NOMO-1 (cell line): Measurements from ENCODE around the gene RAB5A.
"Not testable (repeated sequence)": the region's sequence is repeated elsewhere in the genome, so short reads cannot be mapped to it uniquely, and the experiment has no call there.

ENCODE experiments used
- DNase-seq, 2 experiments: peaks; one replicate each; lab custom pipeline; 2025; ENCODE audit not compliant: unreplicated experiment in 2 of 2; lab: John Stamatoyannopoulos, UW

Gene RAB5A

DNA sequence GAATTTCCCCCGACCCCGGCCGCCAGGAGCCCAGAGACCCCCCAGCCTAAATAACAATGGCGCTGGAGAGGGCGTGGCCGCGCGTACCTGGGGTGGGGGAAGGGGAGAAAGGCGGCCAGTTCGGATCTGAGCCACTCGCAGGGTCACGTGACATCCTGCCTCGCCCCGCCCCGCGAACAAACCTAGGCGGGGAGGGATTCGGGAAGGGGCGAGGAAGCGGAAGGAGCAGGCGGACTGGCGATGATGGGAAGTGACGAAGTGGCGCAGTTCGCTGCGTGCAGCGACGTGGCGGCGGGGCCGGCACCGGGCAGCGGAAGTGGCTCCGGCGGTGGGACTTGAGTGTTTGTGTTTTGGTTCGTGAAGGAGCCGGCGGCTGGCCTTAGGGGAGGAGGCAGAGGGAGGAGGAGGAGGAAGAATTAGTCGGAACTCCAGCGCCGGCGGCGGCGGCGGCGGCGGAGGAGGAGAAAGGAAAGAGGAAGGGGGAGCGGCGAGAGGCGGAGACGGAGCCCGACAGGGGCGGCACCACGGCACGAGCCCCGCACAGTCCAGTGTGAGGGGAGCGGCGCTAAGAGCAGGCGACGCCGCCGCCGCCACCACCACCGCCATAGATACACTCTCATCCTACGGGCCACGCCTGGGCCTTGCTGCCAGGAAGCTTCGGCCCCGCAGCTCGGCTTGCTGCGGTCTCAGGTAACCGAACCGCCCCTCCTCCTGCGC, at the start of gene RAB5A:
TSS of gene RAB5A (plus strand) at position 266 of the 717 bp plus-strand sequence. CDS start 3,802 bp downstream, outside the sequence.
- DNase-seq: peak; percentile 97 to 99

GRCh38 chr3:19898721-19899120, 48.2 kb upstream of the RAB5A start:
- no peak for DNase-seq

DNA sequence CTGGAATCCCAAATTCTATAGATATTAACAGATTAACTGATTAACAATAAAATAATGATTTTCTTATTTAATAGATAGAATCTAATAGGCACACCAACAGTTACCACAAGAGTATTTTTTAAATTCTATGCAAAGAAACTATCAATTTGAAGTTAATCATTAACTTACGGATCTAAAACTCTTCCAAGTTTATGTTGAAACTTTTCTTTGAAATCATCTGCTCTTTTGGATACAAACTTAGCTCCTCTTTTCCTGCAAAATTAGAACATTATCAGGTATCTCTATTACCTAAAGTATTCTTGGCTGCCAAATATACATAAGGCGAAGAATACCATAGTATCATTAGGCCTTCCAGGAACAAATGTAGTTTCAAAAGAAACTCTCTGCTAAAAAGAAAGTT, 47.6 kb upstream of the RAB5A start:
- DNase-seq: no peak

GRCh38 chr3:19899833-19900232, 47.1 kb upstream of the RAB5A start:
- not testable (repeated sequence) for DNase-seq

DNA sequence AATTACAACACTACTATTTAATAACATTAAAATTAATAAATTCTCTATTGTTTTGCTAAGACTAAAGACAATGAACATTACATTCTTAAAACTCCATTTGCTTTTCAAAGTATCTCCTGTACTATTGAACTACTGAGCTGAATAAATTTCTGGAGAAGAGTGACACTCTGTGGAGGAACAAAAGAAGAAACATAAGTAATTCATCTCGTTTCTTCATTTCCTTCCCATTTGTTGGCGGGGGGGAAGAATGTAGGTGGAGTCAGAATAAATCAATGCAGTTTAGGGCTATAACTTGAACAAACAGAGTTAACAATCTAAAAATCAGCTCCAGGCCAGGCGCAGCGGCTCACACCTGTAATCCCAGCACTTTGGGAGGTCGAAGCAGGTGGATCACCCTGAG, 45.6 kb upstream of the RAB5A start:
- peak; percentile 18 to 68 for DNase-seq

GRCh38 chr3:19901918-19902317, 45.0 kb upstream of the RAB5A start:
- DNase-seq: peak; percentile 32 to 84

- DNase-seq: no peak
Measured at GRCh38 chr3:19903649-19904048, 43.2 kb upstream of the RAB5A start.

DNA sequence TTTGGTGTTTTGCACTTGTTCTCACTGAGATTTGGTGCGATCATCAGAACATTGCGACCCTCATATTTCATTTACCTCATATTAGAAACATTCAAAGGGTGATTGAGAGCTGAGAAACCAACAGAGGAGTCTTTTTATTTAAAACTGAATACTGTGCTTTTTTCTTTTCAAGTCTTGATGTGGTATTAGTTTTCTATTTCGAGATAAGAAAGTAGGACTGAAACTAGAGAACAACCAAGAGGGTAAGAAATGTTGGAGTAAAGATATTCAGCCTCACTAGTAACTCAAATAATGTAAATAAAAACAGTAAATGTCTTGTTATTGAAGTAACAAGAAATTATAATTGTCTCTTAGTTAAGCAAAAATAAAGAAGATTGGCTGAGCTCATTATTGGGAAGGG, 39.4 kb upstream of the RAB5A start:
- no peak for DNase-seq

GRCh38 chr3:19911452-19911851, 35.4 kb upstream of the RAB5A start:
- no peak for DNase-seq

DNA sequence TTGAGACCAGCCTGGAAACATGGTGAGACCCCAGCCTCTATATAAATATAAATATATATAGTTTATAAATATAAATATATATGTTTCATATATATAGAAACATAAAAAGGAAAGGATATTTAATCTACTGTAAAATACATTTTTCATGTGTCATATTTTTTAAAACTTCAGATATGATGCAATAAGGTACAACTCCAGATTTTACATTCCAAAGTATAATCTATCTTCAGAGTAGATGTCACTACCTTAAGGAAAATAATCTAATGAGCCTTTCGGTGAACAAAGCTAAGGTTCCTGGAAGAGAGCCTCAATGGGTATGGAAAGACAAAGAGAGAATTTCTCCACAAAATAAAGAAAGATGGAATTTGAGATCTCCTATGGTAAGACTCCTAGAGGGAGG, 29.7 kb upstream of the RAB5A start:
- DNase-seq: no peak

DNA sequence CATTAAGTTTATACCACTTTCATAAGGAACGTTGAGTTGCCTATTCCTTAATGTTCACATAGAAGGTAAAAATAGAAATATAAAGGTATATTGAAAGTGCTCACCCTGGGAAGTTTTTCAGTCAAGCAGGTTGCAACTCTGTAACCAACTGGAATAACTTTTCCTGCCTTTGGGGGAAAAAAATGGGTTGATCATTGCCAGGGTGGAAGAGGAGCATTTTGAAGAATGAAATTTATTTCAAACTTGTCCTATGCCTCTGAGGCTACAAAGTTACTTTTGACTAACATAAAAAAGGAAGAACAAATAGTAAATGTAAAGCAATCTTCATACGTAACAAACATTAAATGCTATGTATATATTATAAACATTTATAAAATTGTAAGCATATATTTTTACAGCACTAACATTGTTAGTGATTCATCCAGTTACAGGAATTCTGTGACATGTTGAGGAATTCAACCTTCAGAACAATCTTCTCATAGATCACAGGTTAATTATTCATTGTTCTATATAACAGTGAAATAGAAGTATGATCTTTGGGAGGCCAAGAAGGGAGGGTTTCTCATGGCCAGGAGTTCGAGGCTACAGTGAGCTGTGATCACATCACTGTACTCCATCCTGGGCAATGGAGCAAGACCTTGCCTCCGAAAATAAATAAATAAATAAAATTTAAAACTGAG, 26.4 kb upstream of the RAB5A start:
- no peak for DNase-seq

- DNase-seq: peak; percentile 59 to 71
Measured at GRCh38 chr3:19931180-19931692, 15.7 kb upstream of the RAB5A start.

GRCh38 chr3:19931767-19932188, 15.1 kb upstream of the RAB5A start:
- DNase-seq: peak; percentile 36 to 58

DNA sequence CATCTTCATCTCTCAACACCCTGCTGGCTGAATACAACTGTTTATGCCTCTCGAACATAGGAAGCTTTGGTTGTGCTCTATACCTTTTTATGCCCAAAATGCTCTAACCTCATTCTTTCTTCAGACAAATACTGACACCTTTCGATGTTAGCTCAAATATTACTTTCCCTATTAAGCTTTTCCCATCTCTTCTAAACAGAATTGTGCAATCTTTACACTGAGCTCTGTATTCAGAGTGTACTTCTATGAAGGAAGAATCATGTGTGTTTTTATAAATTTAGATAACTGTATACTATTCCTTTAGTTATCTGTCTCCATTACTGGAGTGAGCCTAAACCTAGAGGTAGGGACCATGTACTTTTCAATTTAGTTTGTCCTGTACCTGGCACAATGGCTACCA, 14.5 kb upstream of the RAB5A start:
- DNase-seq: no peak

DNA sequence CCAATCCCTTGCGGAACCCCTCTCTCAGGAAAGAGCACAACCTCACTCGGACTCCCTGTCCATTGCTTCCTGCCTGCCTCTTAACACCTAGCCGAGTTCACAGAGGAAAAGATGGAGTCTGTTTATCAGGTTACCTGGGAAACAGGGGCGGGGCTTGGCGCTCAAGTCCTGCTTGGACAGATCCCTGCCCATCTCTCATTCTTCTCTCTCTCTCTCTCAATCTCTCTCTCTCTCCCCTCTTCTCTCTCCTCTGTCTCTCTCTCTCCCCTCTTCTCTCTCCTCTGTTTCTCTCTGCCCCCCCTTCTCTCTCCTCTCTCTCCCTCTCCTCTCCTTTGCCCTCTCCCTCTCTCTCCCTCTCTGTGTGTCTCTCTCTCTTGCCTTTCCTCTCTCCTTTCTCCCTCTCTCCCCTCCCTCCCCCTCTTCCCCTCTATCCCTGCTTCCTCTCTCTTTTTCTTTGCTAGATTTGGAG, 12.8 kb upstream of the RAB5A start, which contains the start of gene EFHB:
TSS of gene EFHB (minus strand) at position 120 of the 469 bp plus-strand sequence. CDS start 199 bp downstream, outside the sequence.
- DNase-seq: no peak

GRCh38 chr3:19937459-19938294, 9.2 kb upstream of the RAB5A start:
- no peak for DNase-seq

DNA sequence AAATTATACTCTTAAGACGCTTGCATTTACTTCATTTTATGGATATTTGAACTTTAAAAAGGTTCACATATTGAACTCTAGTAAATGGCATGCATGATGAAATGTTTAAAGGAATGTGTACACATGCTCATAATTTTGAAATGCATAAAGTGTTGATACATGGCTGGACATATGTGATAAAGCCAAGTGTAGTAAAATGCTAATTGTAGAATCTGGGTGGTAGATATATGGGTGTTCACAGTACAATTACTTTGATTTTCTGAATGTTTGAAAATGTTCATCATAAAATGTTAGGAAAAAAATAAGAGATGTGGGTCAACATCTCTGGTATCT, 8.6 kb upstream of the RAB5A start:
- no peak for DNase-seq

DNA sequence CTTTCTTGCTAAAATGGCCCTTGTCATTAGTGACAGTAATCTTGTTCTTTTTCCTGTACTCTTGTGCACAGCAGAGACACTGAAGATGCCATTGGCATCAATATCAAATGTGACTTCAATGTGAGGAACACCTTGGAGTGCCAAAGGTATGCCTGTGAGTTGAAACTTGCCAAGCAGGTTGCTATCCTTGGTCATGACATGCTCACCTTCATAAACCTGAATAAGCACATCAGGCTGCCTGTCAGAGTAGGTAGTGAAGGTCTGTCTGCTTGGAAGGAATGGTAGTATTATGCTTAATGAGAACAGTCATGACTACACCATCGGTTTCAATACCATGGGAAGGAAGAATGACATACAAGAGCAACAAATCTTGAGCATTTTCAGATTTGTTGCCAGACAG, 6.3 kb upstream of the RAB5A start:
- DNase-seq: no peak

GRCh38 chr3:19945534-19945933, 1.4 kb upstream of the RAB5A start:
- DNase-seq: peak; percentile 8 to 69

GRCh38 chr3:19945969-19946831, 697 bp upstream of the RAB5A start:
- peak; percentile 65 to 79 for DNase-seq
